HG02678 (cell line): ENCODE results near the gene PITX2.
"Not testable (repeated sequence)": the region's sequence is repeated elsewhere in the genome, so short reads cannot be mapped to it uniquely, and the experiment has no call there.

ENCODE experiments used
- ATAC-seq: cut with Tn5 transposase; IDR thresholded peaks from one replicate; pipeline ENCODE4 v1.9.1; 2021; ENCODE audit warnings: mild to moderate bottlenecking, moderate library complexity; ENCODE audit not compliant: unreplicated experiment

PITX2 gene

DNA sequence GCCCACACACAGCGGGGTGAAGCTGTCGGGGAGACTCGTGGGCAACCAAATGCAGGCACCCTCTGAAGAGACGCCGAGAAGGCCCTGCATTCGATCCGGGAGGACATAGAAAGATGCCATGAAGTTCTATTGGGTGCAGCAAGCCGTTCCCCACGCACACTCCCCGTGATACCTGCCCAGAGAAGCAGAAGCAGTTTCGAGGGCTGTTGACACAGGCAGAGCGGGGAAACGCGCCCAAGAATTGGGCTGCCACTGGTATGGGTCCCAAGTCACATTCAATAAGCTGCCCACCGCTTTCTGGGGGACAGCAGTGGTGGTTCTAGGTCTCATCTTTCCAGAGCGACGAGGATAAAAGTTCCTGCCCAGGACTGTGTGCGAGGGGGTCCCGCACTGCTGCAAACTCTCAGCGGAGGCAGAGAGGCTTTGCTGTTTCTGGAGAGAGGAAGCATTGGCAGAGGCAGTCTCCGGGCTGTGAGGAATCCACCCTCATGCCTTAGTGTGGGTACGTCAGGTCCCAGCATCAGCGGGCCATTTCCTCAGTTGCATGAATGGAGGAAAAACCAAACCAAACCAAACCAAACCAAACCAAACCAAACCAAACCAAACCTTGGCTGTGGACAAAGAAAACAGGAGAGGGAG, 10.1 kb downstream of the PITX2 start:
- no peak for ATAC-seq

DNA sequence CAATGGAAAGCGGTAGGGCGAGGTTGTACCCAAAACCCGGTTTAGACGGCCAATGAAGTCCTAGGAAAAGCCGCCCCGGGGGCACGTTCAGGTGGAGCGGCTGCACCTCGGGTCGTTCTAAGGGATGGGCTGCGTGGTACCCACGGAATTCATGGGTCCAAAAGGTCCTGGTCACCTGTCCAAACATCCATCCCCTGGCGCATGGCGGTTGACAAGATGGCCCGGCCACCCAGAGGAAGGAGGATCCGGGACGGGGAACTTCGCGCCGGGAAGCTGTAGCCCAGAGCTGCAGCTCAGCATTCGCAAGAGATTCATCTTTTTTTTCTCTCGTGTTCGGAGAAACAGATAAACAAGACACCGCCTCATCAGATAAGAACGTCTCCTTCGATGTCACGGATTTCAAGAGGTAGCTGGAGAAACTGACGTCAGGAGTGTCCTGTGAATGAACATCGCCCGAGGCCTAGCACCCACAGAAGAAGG, 10.9 kb downstream of the PITX2 start:
- no peak for ATAC-seq

DNA sequence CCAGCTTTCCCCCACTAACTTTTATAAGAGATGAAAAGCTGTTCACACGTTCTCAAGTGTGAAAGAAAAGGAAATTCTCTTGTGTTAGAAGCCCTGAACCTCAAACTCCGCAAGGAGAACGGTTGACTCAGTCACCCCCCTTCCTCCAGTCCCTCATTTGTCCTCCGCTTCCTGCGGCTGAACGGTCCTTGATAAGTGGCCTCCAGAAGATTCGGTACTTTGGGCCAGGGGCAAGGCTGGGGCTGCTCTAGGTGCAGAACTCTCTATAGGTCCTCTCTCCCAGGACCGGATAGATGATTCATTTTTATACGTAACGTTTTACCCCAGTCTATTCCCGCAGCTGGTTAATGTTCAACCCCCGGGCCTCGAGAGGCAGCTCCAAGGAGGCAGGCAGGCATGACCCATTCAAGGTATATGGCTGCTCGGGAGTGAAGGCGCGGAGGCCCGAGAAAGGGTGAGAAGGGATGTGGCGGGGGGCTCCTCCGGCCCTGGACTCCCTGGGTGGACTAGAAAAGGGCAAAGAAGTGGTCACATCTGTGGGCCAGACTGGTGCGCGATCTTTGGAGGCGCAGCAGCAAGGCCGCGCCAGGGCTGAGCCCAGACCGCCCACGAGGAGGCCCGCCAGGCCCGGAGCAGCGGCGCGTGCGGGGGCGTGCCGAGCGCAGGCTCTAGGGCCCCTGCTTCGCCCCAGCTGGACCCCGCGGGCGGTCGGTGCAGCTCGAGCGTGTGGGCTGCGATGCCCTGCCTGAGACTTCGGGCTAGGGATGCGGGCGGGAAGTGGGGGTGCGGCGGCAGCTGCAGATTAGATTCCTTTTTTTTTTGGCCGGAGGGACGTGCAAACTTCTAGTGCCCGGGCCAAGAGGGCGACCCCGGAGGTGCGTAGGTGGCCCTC, 11.7 kb downstream of the PITX2 start:
- peak; percentile 77 for ATAC-seq

DNA sequence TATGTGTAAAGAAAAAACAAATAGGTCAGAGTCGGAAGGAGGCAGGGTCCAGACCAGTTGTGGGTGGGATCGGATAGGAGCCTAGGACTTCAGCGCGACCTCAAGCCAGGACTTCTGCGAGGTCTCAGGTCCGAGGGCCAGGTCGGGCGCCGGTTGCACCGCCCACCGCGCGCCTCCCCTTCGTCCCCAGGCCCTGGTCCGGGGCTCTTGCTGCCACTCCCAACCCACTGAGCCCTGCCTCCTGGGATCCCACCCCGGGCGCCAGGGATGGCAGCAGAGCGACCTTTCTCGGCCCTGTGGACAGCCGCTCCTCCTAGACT, 12.3 kb downstream of the PITX2 start:
- ATAC-seq, result no peak

DNA sequence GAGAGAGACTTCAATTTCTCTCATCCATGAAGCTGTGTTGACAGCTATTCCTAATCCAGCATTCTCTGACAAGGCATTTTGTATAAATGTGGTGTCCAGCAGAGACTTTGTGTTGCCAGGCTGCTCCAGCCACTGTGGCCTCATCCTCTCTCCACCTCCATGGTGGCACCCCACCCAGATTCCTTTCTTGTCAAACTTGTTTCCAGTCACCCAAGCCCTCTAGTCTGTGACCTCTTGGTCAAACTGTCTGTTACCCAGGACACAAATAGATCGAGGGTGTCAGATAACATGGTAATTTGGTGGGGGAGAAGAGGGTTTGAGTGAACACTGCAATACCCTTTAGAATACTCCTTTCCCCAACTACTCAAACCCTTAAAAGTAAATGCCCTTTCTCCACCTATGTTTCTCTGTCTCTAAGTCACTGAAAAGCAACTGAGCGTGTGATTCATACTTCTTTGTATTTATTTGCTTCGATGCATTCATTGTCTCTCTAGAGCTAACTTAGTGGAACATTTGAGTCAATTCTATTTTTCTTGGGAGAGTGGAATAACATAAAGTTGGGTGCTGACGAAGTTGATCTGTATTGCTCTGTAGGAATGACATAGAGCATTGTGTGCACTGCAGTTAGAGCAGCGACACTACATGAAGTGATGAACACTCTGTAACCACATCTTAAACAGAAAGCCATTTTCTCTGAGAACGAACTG, 13.7 kb downstream of the PITX2 start:
- ATAC-seq, result no peak

DNA sequence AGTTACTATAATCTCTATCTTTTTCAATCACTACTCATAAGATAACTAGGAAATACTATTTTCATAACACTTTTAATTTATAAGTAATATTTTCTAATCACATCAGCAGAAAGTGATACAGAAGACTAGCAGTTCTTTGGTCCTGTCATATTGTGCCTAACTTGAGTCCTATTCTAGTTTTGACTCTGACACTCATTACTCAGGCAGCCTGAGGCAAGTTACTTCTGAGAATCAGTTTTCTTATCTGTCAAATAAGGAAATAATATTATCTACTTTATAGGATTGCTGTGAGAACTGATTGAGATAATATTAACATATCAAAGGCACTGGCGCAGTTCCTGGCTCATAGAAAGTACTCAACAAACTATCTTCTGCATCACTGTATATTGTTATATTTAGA, 17.8 kb downstream of the PITX2 start:
- no peak for ATAC-seq

DNA sequence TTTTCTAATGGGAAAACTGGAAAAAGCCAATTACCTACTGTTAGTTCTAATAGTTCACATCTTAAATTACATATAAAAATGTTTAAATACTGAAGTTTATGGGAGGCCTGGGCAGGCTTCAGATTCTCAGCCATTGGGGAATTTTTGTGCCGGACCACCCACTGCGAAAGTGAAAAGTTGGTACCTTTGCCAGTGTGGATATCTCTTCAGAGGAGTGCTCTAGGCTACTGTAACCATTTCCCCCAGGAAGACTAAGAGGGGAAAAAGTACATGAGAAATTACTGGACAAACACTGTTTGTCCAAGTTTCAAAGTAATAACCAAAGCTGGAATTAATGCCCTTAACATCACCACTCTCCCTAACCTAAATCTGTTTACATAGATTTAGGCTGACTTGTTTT, 20.8 kb downstream of the PITX2 start:
- ATAC-seq, result no peak

DNA sequence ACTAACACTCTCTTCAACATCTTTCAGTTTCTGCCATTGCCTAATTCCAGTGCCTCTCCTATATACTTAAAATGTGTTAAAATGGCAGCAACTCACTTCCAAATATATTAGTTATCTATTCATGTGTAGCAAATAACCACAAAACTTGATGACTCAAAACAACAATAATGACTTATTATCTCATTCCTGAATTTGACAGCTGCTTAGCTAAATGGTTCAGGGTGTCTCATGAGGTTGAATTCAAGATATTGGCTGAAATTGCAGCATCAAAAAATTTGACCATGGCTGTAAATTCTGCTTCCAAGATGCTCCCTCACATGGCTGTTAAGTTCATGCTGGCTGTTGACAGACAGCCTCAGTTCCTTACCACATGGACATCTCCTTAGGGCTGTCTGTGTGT, 25.3 kb downstream of the PITX2 start:
- ATAC-seq, result no peak

DNA sequence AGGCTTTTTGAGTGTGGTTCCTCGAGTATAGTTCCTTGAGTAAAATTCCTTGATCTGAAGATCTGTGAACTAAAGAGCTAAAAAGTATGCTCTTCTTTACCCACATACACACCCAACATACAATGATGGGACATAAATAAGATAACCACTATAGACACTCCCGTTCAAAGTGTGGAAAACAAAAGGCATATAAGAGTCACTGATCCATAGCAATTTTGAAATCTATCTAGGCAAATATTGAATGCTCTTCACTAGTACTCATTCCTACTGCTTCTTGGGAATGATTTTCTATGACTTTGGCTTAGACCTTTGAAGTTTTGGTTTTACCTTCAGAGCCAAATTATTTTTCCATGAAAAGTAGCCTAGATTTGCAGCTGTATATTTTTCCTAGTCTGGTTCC, 26.4 kb downstream of the PITX2 start:
- ATAC-seq, result no peak

DNA sequence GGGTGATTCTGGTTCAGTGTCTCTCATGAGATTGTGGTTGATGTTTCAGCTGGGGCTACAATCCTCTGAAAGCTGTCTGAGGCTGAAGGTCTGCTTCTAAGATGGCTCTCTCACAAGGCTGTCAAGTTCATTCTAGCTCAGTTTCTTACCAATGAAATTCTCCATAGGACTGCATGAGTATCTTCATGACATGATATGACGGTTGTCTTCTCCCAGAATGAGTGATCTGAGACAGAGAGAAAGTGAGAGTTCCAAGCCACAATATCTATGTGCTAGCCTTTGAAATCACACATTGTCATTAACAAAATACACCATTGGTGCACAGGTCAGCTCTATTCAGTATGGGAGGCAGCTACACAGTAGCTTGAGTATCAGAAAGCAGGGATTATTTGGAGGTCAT, 27.3 kb downstream of the PITX2 start:
- no peak for ATAC-seq

DNA sequence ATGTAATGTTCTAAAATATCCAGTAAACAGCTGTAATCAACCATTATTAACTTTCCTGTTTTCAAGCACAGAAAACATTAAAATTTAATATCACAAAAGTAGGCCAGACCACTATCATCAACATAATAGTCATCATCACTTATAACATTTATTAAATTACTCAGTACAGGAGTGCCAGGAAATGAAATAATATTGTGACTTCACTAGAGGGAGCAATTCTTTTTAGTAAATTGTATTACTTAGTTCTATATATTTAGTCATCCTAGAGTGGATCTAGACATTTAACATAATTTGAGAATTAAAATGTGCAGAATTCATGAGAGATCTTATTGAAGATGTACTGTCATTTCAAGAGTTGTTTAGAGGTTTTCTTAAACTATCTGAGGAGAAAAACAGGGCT, 33.6 kb downstream of the PITX2 start:
- ATAC-seq, result no peak

DNA sequence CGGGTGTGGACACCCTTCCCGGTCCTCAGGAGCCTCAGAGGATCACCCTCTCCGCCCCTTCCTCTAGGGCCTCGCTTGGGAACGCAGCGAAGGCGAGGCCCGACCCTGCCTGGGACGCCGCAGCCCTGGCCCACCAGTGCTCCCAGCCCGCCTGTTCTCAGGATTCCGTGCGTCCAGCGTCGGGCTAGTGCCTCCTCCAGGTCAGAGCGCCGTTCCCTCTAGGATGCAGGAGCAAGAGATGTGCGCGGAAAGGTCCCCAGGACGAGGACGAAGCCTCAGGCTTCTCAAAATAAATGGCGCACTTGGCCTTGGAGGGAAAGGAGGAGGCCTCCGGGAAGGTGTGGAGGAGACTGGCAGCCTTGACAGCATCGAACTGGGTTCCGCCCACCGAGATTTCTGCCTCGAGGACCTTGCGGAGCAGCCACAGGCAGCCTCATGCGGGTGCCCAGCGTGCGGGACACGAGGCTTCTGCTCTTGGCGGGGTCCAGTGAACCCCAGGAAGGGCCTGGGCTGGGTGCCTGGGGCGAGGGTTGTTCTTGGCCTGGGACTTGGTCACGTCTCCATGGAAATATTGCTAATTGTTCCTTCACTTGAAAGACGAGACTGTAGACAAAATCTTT, 35.1 kb downstream of the PITX2 start:
- ATAC-seq, result no peak

DNA sequence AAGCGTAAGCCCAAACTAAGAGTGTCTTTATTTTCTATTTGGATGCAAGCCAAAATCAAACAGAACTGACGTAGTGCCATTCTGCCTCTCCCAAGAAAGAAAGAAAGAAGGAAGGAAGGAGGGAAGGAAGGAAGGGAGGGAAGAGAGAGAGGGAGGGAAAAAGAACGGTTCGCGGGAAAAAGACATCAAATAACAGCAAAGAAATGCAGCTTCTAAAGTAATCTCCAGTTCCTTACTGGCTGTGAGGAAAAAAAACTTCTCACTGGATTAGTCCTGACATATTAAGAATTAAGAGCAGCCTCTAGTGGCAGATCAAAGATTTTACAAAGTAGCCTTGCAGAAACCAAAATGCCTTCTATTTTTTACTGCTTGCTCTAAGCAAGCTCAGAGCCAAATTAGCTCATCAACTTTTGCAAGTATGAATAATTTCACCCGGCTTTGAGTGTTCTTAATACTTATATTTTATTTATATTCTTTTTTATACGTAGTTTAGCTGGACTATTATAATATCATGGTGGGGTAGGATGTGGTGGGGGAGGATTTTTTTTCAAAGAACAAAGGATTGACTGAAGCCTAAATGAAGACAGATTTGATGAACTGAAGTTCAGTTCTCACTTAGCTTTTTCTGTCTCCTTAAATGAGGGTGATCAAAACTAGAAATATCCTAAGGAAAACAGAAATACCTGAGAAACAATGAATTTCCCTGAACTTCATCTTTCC, 36.6 kb downstream of the PITX2 start:
- no peak for ATAC-seq

DNA sequence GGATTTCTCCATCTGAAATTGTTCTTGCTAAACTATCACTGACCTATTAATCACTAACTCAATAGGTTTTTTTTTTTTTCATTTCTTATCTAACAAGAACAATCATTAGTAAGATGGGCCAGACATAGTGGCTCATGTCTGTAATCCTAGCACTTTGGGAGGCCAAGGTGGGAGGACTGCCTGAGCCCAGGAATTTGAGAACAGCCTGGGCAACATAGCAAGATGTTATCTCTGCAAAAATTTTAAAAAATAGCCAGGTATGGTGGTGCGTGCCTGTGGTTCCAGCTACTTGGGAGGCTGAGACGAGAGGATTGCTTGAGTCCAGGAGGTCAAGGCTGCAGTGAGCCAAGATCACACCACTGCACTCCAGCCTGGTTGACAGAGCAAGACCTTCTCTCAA, 46.2 kb downstream of the PITX2 start:
- ATAC-seq, result not testable (repeated sequence)
